ENCODE results near the gene MAGEA10. TPM values are rescaled to one million over a fixed set of nuclear protein-coding genes. Genes with fewer than 3 reads are reported as not detected.
"Not testable (repeated sequence)": the region's sequence is repeated elsewhere in the genome, so short reads cannot be mapped to it uniquely, and the experiment has no call there.

MAGEA10 gene
- total RNA-seq, 6 experiments from 2014 or later, result not detected

DNA sequence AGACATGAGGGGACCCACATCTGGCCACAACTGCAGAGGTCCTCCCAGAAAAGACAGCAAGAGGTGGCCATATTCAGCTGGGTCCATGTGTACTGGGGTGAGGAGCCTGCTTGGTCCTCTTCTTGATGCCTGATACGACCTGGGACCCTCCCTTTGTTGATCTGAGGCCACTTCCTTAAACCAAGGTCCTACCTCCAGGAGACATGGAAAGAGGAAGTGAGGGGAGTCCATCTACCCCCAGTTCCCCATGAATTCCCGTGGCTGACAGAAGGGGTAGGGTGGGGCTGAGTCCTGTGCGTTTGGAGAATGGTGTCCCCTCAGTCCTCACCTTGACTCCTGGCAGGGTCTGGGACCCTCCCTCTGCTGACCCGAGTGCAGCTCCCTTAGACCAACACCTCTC is 2.1 kb downstream of the MAGEA10 start:
- DNase-seq (no peak), ATAC-seq (no peak)
- H3K4me3 ChIP-seq, result no peak overlapping the region
- H3K9me3 ChIP-seq, result no peaks in the 10 kb centered on the region
- H3K36me3 ChIP-seq, result no peaks in the 10 kb centered on the region
- WGBS (ENCODE audit: insufficient coverage, low coverage, low lambda C conversion rate, missing lambda C conversion rate), result 30% methylated on average over 2 of the region's 4 CpGs
- H3K27me3 ChIP-seq, result no peaks in the 10 kb centered on the region
- TF ChIP-seq POLR2A (IDR thresholded peaks at IDR 0.05), result no peak
- TF ChIP-seq, protein P1, sequence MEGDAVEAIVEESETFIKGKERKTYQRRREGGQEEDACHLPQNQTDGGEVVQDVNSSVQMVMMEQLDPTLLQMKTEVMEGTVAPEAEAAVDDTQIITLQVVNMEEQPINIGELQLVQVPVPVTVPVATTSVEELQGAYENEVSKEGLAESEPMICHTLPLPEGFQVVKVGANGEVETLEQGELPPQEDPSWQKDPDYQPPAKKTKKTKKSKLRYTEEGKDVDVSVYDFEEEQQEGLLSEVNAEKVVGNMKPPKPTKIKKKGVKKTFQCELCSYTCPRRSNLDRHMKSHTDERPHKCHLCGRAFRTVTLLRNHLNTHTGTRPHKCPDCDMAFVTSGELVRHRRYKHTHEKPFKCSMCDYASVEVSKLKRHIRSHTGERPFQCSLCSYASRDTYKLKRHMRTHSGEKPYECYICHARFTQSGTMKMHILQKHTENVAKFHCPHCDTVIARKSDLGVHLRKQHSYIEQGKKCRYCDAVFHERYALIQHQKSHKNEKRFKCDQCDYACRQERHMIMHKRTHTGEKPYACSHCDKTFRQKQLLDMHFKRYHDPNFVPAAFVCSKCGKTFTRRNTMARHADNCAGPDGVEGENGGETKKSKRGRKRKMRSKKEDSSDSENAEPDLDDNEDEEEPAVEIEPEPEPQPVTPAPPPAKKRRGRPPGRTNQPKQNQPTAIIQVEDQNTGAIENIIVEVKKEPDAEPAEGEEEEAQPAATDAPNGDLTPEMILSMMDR (IDR thresholded peaks at IDR 0.05), result no peak
- intact Hi-C loops (cut with DNase I), result no loop called here
- H3K4me1 ChIP-seq, result no peaks in the 10 kb centered on the region
- H3K27ac ChIP-seq, result no peak overlapping the region

GRCh38 chrX:152131525-152131924 is 6.9 kb downstream of the MAGEA10 start:
- H3K9me3 ChIP-seq, result no peaks in the 10 kb centered on the region
- TF ChIP-seq, protein P1 (IDR thresholded peaks at IDR 0.05), result no peak
- no peak for TF ChIP-seq POLR2A (IDR thresholded peaks at IDR 0.05)
- H3K36me3 ChIP-seq, result no peaks in the 10 kb centered on the region
- H3K4me3 ChIP-seq, result no peak overlapping the region
- intact Hi-C loops (cut with DNase I), result no loop called here
- DNase-seq (no peak), ATAC-seq (no peak)
- no peaks in the 10 kb centered on the region for H3K4me1 ChIP-seq
- no peak overlapping the region for H3K27ac ChIP-seq
- no peaks in the 10 kb centered on the region for H3K27me3 ChIP-seq
- 60% methylated on average over 1 of the region's 1 CpG for WGBS (ENCODE audit: insufficient coverage, low coverage, low lambda C conversion rate, missing lambda C conversion rate)

GRCh38 chrX:152129069-152129844 is 9.1 kb downstream of the MAGEA10 start:
- 25% methylated on average over 2 of the region's 4 CpGs for WGBS (ENCODE audit: insufficient coverage, low coverage, low lambda C conversion rate, missing lambda C conversion rate)
- intact Hi-C loops (cut with DNase I), result not testable (repeated sequence)

DNA sequence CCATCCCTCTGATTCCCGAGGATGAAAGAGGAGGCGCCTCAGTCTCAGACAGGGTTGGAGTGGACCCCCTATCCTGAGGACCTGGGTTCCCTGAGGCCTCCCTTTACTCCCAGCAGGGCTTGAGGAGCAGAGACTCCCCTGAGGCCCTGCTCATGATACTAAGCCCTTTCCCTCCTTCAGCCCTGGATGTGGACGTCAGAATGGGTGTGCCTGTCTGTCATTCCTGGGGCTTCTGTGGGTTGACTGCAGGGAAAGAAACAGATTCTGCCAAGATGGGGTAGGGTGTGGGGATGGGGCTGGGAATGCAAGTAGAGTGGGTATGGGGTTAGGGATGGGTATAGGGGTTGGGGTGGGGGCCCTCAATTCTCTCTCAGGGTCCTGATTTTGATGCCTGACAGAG is 21.1 kb downstream of the MAGEA10 start:
- H3K27me3 ChIP-seq, result no peaks in the 10 kb centered on the region
- DNase-seq (no peak), ATAC-seq (no peak)
- H3K4me1 ChIP-seq, result no peaks in the 10 kb centered on the region
- intact Hi-C loops (cut with DNase I), result no loop called here
- no peak overlapping the region for H3K27ac ChIP-seq
- no peak overlapping the region for H3K4me3 ChIP-seq
- no peaks in the 10 kb centered on the region for H3K9me3 ChIP-seq
- WGBS (ENCODE audit: insufficient coverage, low coverage, low lambda C conversion rate, missing lambda C conversion rate), result 46% methylated on average over 2 of the region's 3 CpGs
- TF ChIP-seq POLR2A (IDR thresholded peaks at IDR 0.05), result no peak
- TF ChIP-seq, protein P1 (IDR thresholded peaks at IDR 0.05), result no peak
- no peaks in the 10 kb centered on the region for H3K36me3 ChIP-seq

More at GRCh38 chrX:152129069-152129844, 9.1 kb downstream of the MAGEA10 start:
- not testable (repeated sequence) for H3K4me3 ChIP-seq, H3K27me3 ChIP-seq, H3K4me1 ChIP-seq, H3K36me3 ChIP-seq, H3K9me3 ChIP-seq, DNase-seq, H3K27ac ChIP-seq, ATAC-seq

DNA sequence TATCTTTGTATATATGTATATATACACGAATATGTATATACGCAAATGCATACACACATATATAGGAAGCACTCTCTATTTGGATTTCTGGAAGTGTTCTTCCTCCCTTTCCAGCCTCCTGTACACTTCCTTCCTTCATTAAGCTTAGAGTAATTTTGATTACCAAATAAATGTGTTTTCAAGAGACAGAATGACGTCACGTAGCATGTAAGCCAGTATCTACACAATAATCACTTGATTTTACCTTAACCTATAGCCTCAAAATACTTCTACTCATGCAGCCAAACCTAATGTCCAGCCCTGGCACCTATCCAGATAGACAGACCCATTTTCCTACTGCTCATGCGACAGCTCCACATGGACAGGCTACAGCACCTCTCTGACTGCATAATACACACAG is 29.9 kb downstream of the MAGEA10 start:
- H3K4me3 ChIP-seq, result no peak overlapping the region
- no peak overlapping the region for H3K27ac ChIP-seq
- no peaks in the 10 kb centered on the region for H3K4me1 ChIP-seq
- TF ChIP-seq POLR2A (IDR thresholded peaks at IDR 0.05), result no peak
- TF ChIP-seq, protein P1 (IDR thresholded peaks at IDR 0.05), result no peak
- DNase-seq (no peak), ATAC-seq (no peak)
- H3K9me3 ChIP-seq, result no peaks in the 10 kb centered on the region
- WGBS (ENCODE audit: insufficient coverage, low coverage, low lambda C conversion rate, missing lambda C conversion rate), result 72% methylated on average over 5 of the region's 5 CpGs
- intact Hi-C loops (cut with DNase I), result no loop called here
- H3K36me3 ChIP-seq, result no peaks in the 10 kb centered on the region
- H3K27me3 ChIP-seq, result no peaks in the 10 kb centered on the region
